SK-N-SH (cell line): ENCODE results near the gene MECP2. TPM values are rescaled to one million over a fixed set of nuclear protein-coding genes. Genes with fewer than 3 reads are reported as not detected.

Experiments
- CTCF ChIA-PET: fragments of 300-600, 350-600 bp; formaldehyde crosslinking; extraction: SDS; loops from one replicate; lab custom pipeline; 2021; lab: Yijun Ruan, JAX
- POLR2A ChIA-PET: fragments of 350-600 bp; sonication (Branson Sonifier 250); formaldehyde crosslinking; extraction: SDS; loops from one replicate; lab custom pipeline; 2020; ENCODE audit warnings: antibody characterized with exemption, inconsistent platforms; lab: Yijun Ruan, JAX
- DNase-seq: peaks from one replicate; pipeline ENCODE4 v3.0.0; 2012
- H2AFZ ChIP-seq: fragments of 200-600 bp; sonication (generic); 2 replicates; pipeline ENCODE4 v1.8.1; 2016; ENCODE audit warnings: antibody characterized with exemption, mild to moderate bottlenecking, low read depth
- H3F3A ChIP-seq: fragments of 200-600 bp; sonication (generic); replicated peaks from 2 replicates; pipeline ENCODE3; 2016; ENCODE audit warnings: antibody characterized with exemption, mild to moderate bottlenecking; ENCODE audit not compliant: insufficient read depth
- H3K27ac ChIP-seq, 2 experiments: fragments of 200-500 bp in 1 of 2; fragments of 200-600 bp in 1 of 2; sonication (Bioruptor generic) in 1 of 2; sonication (generic), shearing (Covaris generic) in 1 of 2; 2 replicates each; pipeline versions ENCODE4 v1.5.1 to v1.6.1; 2014 to 2016; ENCODE audit warnings: low read depth in 2 of 2, inconsistent platforms in 1 of 2, low read length in 1 of 2, mild to moderate bottlenecking in 1 of 2, mixed read lengths in 1 of 2
- H3K27me3 ChIP-seq: fragments of 200-600 bp; sonication (generic), shearing (Covaris generic); 2 replicates; pipeline ENCODE4 v1.6.1; 2016; ENCODE audit warnings: mixed run types; ENCODE audit not compliant: insufficient read depth
- H3K36me3 ChIP-seq, 2 experiments: fragments of 200-500 bp in 1 of 2; fragments of 200-600 bp in 1 of 2; sonication (Bioruptor generic) in 1 of 2; sonication (generic) in 1 of 2; replicated peaks in 1 of 2; 2 replicates each; pipeline versions ENCODE3 to v1.5.1; 2014 to 2016; ENCODE audit warnings: low read length in 1 of 2, mild to moderate bottlenecking in 1 of 2; ENCODE audit not compliant: insufficient read depth in 2 of 2, control insufficient read depth in 1 of 2
- H3K4me1 ChIP-seq, 2 experiments: fragments of 200-500 bp in 1 of 2; fragments of 200-600 bp in 1 of 2; sonication (Bioruptor generic) in 1 of 2; sonication (generic), shearing (Covaris generic) in 1 of 2; 2 replicates each; pipeline versions ENCODE4 v1.5.1 to v1.6.1; 2014 to 2016; ENCODE audit warnings: low read depth in 1 of 2, low read length in 1 of 2, mixed run types in 1 of 2; ENCODE audit not compliant: insufficient read depth in 2 of 2, control insufficient read depth in 1 of 2
- H3K4me2 ChIP-seq: fragments of 200-600 bp; sonication (generic), shearing (Covaris generic); 2 replicates; pipeline ENCODE4 v1.6.1; 2017; ENCODE audit warnings: mixed run types
- H3K4me3 ChIP-seq, 2 experiments: fragments of 200-500 bp in 1 of 2; fragments of 200-600 bp in 1 of 2; sonication (Bioruptor generic) in 1 of 2; sonication (generic), shearing (Covaris generic) in 1 of 2; 2 replicates each; pipeline versions ENCODE4 v1.5.1 to v1.8.1; 2014 to 2016; ENCODE audit warnings: low read depth in 2 of 2, inconsistent platforms in 1 of 2, low read length in 1 of 2, mild to moderate bottlenecking in 1 of 2, mixed read lengths in 1 of 2, moderate library complexity in 1 of 2
- H3K79me2 ChIP-seq: fragments of 200-600 bp; sonication (generic); 2 replicates; pipeline ENCODE4 v1.8.1; 2017; ENCODE audit warnings: mild to moderate bottlenecking; ENCODE audit not compliant: insufficient read depth
- H3K9ac ChIP-seq: fragments of 200-600 bp; sonication (generic); 2 replicates; pipeline ENCODE4 v1.6.1; 2017; ENCODE audit warnings: mixed run types
- H3K9me2 ChIP-seq: fragments of 200-600 bp; sonication (generic); 2 replicates; pipeline ENCODE4 v1.6.1; 2017; ENCODE audit warnings: mixed run types
- H3K9me3 ChIP-seq: fragments of 200-600 bp; sonication (generic); 2 replicates; pipeline ENCODE4 v1.6.1; 2017; ENCODE audit warnings: mixed run types, mild to moderate bottlenecking, moderate library complexity
- H4K20me1 ChIP-seq: fragments of 200-600 bp; sonication (generic); 2 replicates; pipeline ENCODE4 v1.6.1; 2017; ENCODE audit warnings: mild to moderate bottlenecking, mixed run types; ENCODE audit not compliant: insufficient read depth
- CTCF ChIP-seq: fragments of 200-600 bp; sonication (generic); IDR thresholded peaks from 2 replicates; pipeline ENCODE4 v1.6.1; 2017; ENCODE audit warnings: antibody characterized with exemption, mild to moderate bottlenecking, moderate library complexity
- ELF1 ChIP-seq: IDR thresholded peaks from 2 replicates; pipeline ENCODE4 v1.4.0; 2012
- EP300 ChIP-seq, 2 experiments: IDR thresholded peaks; 2 replicates each; pipeline versions ENCODE4 v1.4.0 to v1.6.1; 2012; ENCODE audit warnings: borderline replicate concordance in 1 of 2, low read depth in 1 of 2, low read length in 1 of 2
- FOXJ3 ChIP-seq: sonication (generic); formaldehyde crosslinking; IDR thresholded peaks from 2 replicates; pipeline ENCODE4 v1.5.1; 2020; ENCODE audit warnings: mild to moderate bottlenecking, missing genetic modification reagents
- FOXM1 ChIP-seq: IDR thresholded peaks from 2 replicates; pipeline ENCODE4 v1.4.0; 2012; ENCODE audit warnings: low read depth, mild to moderate bottlenecking
- GABPA ChIP-seq: IDR thresholded peaks from 2 replicates; pipeline ENCODE4 v1.4.0; 2012; ENCODE audit warnings: low read depth, mild to moderate bottlenecking
- GATA2 ChIP-seq: sonication (generic); formaldehyde crosslinking; IDR thresholded peaks from 2 replicates; pipeline ENCODE4 v1.5.0; 2020; ENCODE audit warnings: mild to moderate bottlenecking, missing genetic modification reagents
- IRF3 ChIP-seq: fragments of 150-350 bp; IDR thresholded peaks from 2 replicates; pipeline ENCODE4 v1.6.1; 2016; ENCODE audit warnings: mild to moderate bottlenecking, low read depth, low read length
- MXI1 ChIP-seq: IDR thresholded peaks from 2 replicates; pipeline ENCODE4 v1.6.1; 2012; ENCODE audit warnings: mild to moderate bottlenecking, low read depth, low read length, improper control_type of control experiment
- NRF1 ChIP-seq: IDR thresholded peaks from 2 replicates; pipeline ENCODE4 v1.6.1; 2012; ENCODE audit warnings: low read depth, mild to moderate bottlenecking, low read length
- POLR2AphosphoS5 ChIP-seq: IDR thresholded peaks from 2 replicates; pipeline ENCODE4 v1.6.1; 2012; ENCODE audit warnings: low read depth, low read length
- RAD21 ChIP-seq: IDR thresholded peaks from 2 replicates; pipeline ENCODE4 v1.6.1; 2012; ENCODE audit warnings: mild to moderate bottlenecking, low read length
- RFX5 ChIP-seq: IDR thresholded peaks from 2 replicates; pipeline ENCODE4 v1.6.1; 2012; ENCODE audit warnings: mild to moderate bottlenecking, improper control_type of control experiment, low read length
- SMC3 ChIP-seq: IDR thresholded peaks from 2 replicates; pipeline ENCODE4 v1.6.1; 2012; ENCODE audit warnings: low read depth, low read length, improper control_type of control experiment
- TCF12 ChIP-seq: IDR thresholded peaks from 2 replicates; pipeline ENCODE4 v1.4.0; 2012
- USF1 ChIP-seq: IDR thresholded peaks from 2 replicates; pipeline ENCODE4 v1.4.0; 2012; ENCODE audit warnings: low read depth, borderline replicate concordance
- USF2 ChIP-seq: fragments of 150-350 bp; IDR thresholded peaks from 2 replicates; pipeline ENCODE4 v1.6.1; 2017; ENCODE audit warnings: antibody characterized with exemption, low read length, low read depth, borderline replicate concordance
- ZBTB33 ChIP-seq: IDR thresholded peaks from 2 replicates; pipeline ENCODE4 v1.4.0; 2012; ENCODE audit warnings: low read depth, borderline replicate concordance
- WGBS: methylation state at CpG from one replicate; pipeline ENCODE4 v1.1.6; 2017; ENCODE audit warnings: low lambda C conversion rate; 5-methylcytosine and 5-hydroxymethylcytosine counted together
- polyA plus RNA-seq, 3 experiments: library from polyadenylated mRNA; depleted of rRNA; stranded (reverse); fragments of >200 nt; gene quantifications; 2 replicates each; pipeline ENCODE4 v1.2.3, GENCODE V29; 2012

MECP2 gene
- polyA plus RNA-seq, 1 of the 3 experiments (the other 2 are of a cell fraction): 8.2 TPM

- Histone ChIP-seq H3K36me3 (no peaks in the 10 kb centered on the region), H4K20me1 (peaks cover 2% of the 10 kb centered on the region; the same call in 1 of the 2 replicates), H3K9me3 (no peaks in the 10 kb centered on the region), H3K4me3 (no peak overlapping the region), H3F3A (no peaks in the 10 kb centered on the region), H3K27me3 (peaks cover 6% of the 10 kb centered on the region), H3K27ac (no peak overlapping the region), H2AFZ (no peak overlapping the region), H3K4me1 (no peaks in the 10 kb centered on the region), H3K9me2 (no peaks in the 10 kb centered on the region), H3K4me2 (no peak overlapping the region), H3K79me2 (no peaks in the 10 kb centered on the region), H3K9ac (no peak overlapping the region)
- CTCF ChIA-PET: interaction anchor here (1.3 kb wide), 1 partner anchor 20 kb away, joined by 3 read pairs; no protein-coding TSS in a partner anchor
- TF ChIP-seq SMC3 (no peak), ELF1 (no peak), USF2 (no peak), NRF1 (no peak), GABPA (no peak), ZBTB33 (no peak), MXI1 (no peak), FOXJ3 (no peak), EP300 (IDR thresholded peaks at IDR 0.05; ENCODE audit: borderline replicate concordance in 1 of 2, low read depth in 1 of 2, low read length in 1 of 2) (no peak), GATA2 (CRISPR knock-in tag) (no peak), TCF12 (no peak), FOXM1 (no peak), USF1 (no peak), RFX5 (no peak), POLR2AphosphoS5 (no peak), RAD21 (no peak), CTCF (no peak), IRF3 (no peak)
- no peak for DNase-seq
- WGBS: 78% methylated on average over 12 of the region's 12 CpGs
- POLR2A ChIA-PET: no interaction called here
Measured at GRCh38 chrX:153993079-153993478, 104.4 kb downstream of the MECP2 start.
